C4-2B (cell line): Measurements from ENCODE around the gene CHST11.

Experiments
- ZFX ChIP-seq: fragments of 450-650 bp; IDR thresholded peaks from 2 replicates; pipeline ENCODE4 v1.6.1; 2017
- TF ChIP-seq, protein P1 (sequence below): fragments of 450-650 bp; conservative IDR thresholded peaks from 2 replicates; pipeline ENCODE4 v1.5.1; 2017; ENCODE audit warnings: mild to moderate bottlenecking

DNA sequence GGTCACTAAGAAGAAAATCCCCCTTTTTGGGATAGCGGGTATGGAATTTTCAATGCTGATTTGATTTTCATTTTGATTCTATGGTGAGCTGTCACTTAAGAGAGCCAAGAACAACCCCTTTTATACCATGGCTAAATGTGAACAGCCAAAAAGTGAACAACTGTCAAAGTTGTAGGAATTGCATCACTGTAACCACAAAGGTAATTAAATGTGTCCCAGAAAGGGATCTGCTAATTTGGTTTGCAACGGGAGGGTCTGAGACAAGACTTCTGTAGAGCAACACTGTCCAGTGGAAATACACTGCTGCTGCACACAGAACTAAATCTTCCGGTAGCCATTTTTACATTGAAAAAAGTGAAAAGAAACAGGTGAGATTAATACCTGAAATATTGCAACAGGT is 14.6 kb downstream of the CHST11 start:
- TF ChIP-seq, protein P1, sequence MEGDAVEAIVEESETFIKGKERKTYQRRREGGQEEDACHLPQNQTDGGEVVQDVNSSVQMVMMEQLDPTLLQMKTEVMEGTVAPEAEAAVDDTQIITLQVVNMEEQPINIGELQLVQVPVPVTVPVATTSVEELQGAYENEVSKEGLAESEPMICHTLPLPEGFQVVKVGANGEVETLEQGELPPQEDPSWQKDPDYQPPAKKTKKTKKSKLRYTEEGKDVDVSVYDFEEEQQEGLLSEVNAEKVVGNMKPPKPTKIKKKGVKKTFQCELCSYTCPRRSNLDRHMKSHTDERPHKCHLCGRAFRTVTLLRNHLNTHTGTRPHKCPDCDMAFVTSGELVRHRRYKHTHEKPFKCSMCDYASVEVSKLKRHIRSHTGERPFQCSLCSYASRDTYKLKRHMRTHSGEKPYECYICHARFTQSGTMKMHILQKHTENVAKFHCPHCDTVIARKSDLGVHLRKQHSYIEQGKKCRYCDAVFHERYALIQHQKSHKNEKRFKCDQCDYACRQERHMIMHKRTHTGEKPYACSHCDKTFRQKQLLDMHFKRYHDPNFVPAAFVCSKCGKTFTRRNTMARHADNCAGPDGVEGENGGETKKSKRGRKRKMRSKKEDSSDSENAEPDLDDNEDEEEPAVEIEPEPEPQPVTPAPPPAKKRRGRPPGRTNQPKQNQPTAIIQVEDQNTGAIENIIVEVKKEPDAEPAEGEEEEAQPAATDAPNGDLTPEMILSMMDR = no peak
- no peak for TF ChIP-seq ZFX
